Measurements from ENCODE around the gene SLCO2A1.

SLCO2A1 gene

GRCh38 chr3:134066651-134067530 lies 37.2 kb upstream of the SLCO2A1 start:
- Mint-ChIP-seq H3K27ac (no peak overlapping the region), H3K36me3 (ENCODE audit: low read depth) (no peaks in the 10 kb centered on the region), H3K9me3 (no peaks in the 10 kb centered on the region), H3K4me3 (no peak overlapping the region), H3K27me3 (ENCODE audit: low read depth) (no peaks in the 10 kb centered on the region), H3K4me1 (ENCODE audit: low read depth) (no peaks in the 10 kb centered on the region)

- H3K27me3 Mint-ChIP-seq (ENCODE audit: low read depth) = no peaks in the 10 kb centered on the region
- H3K4me1 Mint-ChIP-seq (ENCODE audit: low read depth) = no peaks in the 10 kb centered on the region
- no peaks in the 10 kb centered on the region for H3K36me3 Mint-ChIP-seq (ENCODE audit: low read depth)
- H3K9me3 Mint-ChIP-seq = no peaks in the 10 kb centered on the region
- H3K4me3 Mint-ChIP-seq = no peak overlapping the region
- H3K27ac Mint-ChIP-seq = no peak overlapping the region
Measured at GRCh38 chr3:134066158-134066541, 36.4 kb upstream of the SLCO2A1 start.

- H3K4me3 Mint-ChIP-seq = no peak overlapping the region
- no peak overlapping the region for H3K27ac Mint-ChIP-seq
- no peaks in the 10 kb centered on the region for H3K9me3 Mint-ChIP-seq
Measured at GRCh38 chr3:134065252-134066157, 35.8 kb upstream of the SLCO2A1 start.

GRCh38 chr3:134064081-134064480 lies 34.4 kb upstream of the SLCO2A1 start:
- Mint-ChIP-seq H3K4me1 (ENCODE audit: low read depth) (no peaks in the 10 kb centered on the region), H3K27me3 (ENCODE audit: low read depth) (no peaks in the 10 kb centered on the region), H3K9me3 (no peaks in the 10 kb centered on the region), H3K4me3 (no peak overlapping the region), H3K36me3 (ENCODE audit: low read depth) (no peaks in the 10 kb centered on the region), H3K27ac (no peak overlapping the region)

More at GRCh38 chr3:134065252-134066157, 35.8 kb upstream of the SLCO2A1 start:
- Mint-ChIP-seq H3K4me1 (ENCODE audit: low read depth) (no peaks in the 10 kb centered on the region), H3K27me3 (ENCODE audit: low read depth) (no peaks in the 10 kb centered on the region), H3K36me3 (ENCODE audit: low read depth) (no peaks in the 10 kb centered on the region)

- Mint-ChIP-seq H3K27me3 (ENCODE audit: low read depth) (no peaks in the 10 kb centered on the region), H3K36me3 (ENCODE audit: low read depth) (no peaks in the 10 kb centered on the region), H3K4me1 (ENCODE audit: low read depth) (peaks cover 2% of the 10 kb centered on the region), H3K4me3 (no peak overlapping the region), H3K27ac (no peak overlapping the region), H3K9me3 (no peaks in the 10 kb centered on the region)
Measured at GRCh38 chr3:134061401-134061800, 31.7 kb upstream of the SLCO2A1 start.

GRCh38 chr3:134060561-134061385 lies 31.0 kb upstream of the SLCO2A1 start:
- H3K4me3 Mint-ChIP-seq = no peak overlapping the region
- H3K4me1 Mint-ChIP-seq (ENCODE audit: low read depth) = peaks cover 2% of the 10 kb centered on the region
- no peaks in the 10 kb centered on the region for H3K9me3 Mint-ChIP-seq
- no peaks in the 10 kb centered on the region for H3K36me3 Mint-ChIP-seq (ENCODE audit: low read depth)
- no peak overlapping the region for H3K27ac Mint-ChIP-seq
- H3K27me3 Mint-ChIP-seq (ENCODE audit: low read depth) = no peaks in the 10 kb centered on the region

- H3K9me3 Mint-ChIP-seq = no peaks in the 10 kb centered on the region
- no peak overlapping the region for H3K4me3 Mint-ChIP-seq
- no peaks in the 10 kb centered on the region for H3K36me3 Mint-ChIP-seq (ENCODE audit: low read depth)
- H3K4me1 Mint-ChIP-seq (ENCODE audit: low read depth) = peaks cover 2% of the 10 kb centered on the region
- H3K27me3 Mint-ChIP-seq (ENCODE audit: low read depth) = no peaks in the 10 kb centered on the region
- no peak overlapping the region for H3K27ac Mint-ChIP-seq
Measured at GRCh38 chr3:134059671-134060560, 30.2 kb upstream of the SLCO2A1 start.

- no peaks in the 10 kb centered on the region for H3K9me3 Mint-ChIP-seq
- no peaks in the 10 kb centered on the region for H3K27me3 Mint-ChIP-seq (ENCODE audit: low read depth)
- H3K36me3 Mint-ChIP-seq (ENCODE audit: low read depth) = no peaks in the 10 kb centered on the region
- no peak overlapping the region for H3K27ac Mint-ChIP-seq
- no peak overlapping the region for H3K4me3 Mint-ChIP-seq
- H3K4me1 Mint-ChIP-seq (ENCODE audit: low read depth) = peaks cover 2% of the 10 kb centered on the region
Measured at GRCh38 chr3:134059035-134059601, 29.4 kb upstream of the SLCO2A1 start.

GRCh38 chr3:134057654-134058110 lies 28.0 kb upstream of the SLCO2A1 start:
- Mint-ChIP-seq H3K27me3 (ENCODE audit: low read depth) (no peaks in the 10 kb centered on the region), H3K9me3 (no peaks in the 10 kb centered on the region), H3K4me1 (ENCODE audit: low read depth) (peaks cover 2% of the 10 kb centered on the region), H3K27ac (no peak overlapping the region), H3K4me3 (no peak overlapping the region), H3K36me3 (ENCODE audit: low read depth) (no peaks in the 10 kb centered on the region)

GRCh38 chr3:134057006-134057653 lies 27.4 kb upstream of the SLCO2A1 start:
- Mint-ChIP-seq H3K27ac (no peak overlapping the region), H3K9me3 (no peaks in the 10 kb centered on the region), H3K4me1 (ENCODE audit: low read depth) (peaks cover 2% of the 10 kb centered on the region), H3K36me3 (ENCODE audit: low read depth) (no peaks in the 10 kb centered on the region), H3K4me3 (no peak overlapping the region), H3K27me3 (ENCODE audit: low read depth) (no peaks in the 10 kb centered on the region)

GRCh38 chr3:134056464-134056891 lies 26.8 kb upstream of the SLCO2A1 start:
- no peaks in the 10 kb centered on the region for H3K36me3 Mint-ChIP-seq (ENCODE audit: low read depth)
- no peak overlapping the region for H3K27ac Mint-ChIP-seq
- no peaks in the 10 kb centered on the region for H3K9me3 Mint-ChIP-seq
- H3K27me3 Mint-ChIP-seq (ENCODE audit: low read depth) = no peaks in the 10 kb centered on the region
- peaks cover 2% of the 10 kb centered on the region for H3K4me1 Mint-ChIP-seq (ENCODE audit: low read depth)
- no peak overlapping the region for H3K4me3 Mint-ChIP-seq

GRCh38 chr3:134055661-134056060 lies 25.9 kb upstream of the SLCO2A1 start:
- no peak overlapping the region for H3K4me3 Mint-ChIP-seq
- no peaks in the 10 kb centered on the region for H3K27me3 Mint-ChIP-seq (ENCODE audit: low read depth)
- H3K9me3 Mint-ChIP-seq = no peaks in the 10 kb centered on the region
- no peaks in the 10 kb centered on the region for H3K36me3 Mint-ChIP-seq (ENCODE audit: low read depth)
- H3K27ac Mint-ChIP-seq = no peak overlapping the region
- peaks cover 2% of the 10 kb centered on the region for H3K4me1 Mint-ChIP-seq (ENCODE audit: low read depth)

GRCh38 chr3:134054881-134055280 lies 25.2 kb upstream of the SLCO2A1 start:
- H3K27me3 Mint-ChIP-seq (ENCODE audit: low read depth) = no peaks in the 10 kb centered on the region
- H3K36me3 Mint-ChIP-seq (ENCODE audit: low read depth) = no peaks in the 10 kb centered on the region
- peaks cover 2% of the 10 kb centered on the region for H3K4me1 Mint-ChIP-seq (ENCODE audit: low read depth)
- H3K27ac Mint-ChIP-seq = no peak overlapping the region
- H3K9me3 Mint-ChIP-seq = no peaks in the 10 kb centered on the region
- H3K4me3 Mint-ChIP-seq = no peak overlapping the region
